GM19467 (cell line): ENCODE results near the gene TXNDC11.
"Not testable (repeated sequence)": the region's sequence is repeated elsewhere in the genome, so short reads cannot be mapped to it uniquely, and the experiment has no call there.

Experiments used
- ATAC-seq: cut with Tn5 transposase; IDR thresholded peaks from one replicate; pipeline ENCODE4 v1.9.1; 2021; ENCODE audit warnings: mild to moderate bottlenecking, moderate library complexity; ENCODE audit not compliant: unreplicated experiment

Gene TXNDC11, protein sequence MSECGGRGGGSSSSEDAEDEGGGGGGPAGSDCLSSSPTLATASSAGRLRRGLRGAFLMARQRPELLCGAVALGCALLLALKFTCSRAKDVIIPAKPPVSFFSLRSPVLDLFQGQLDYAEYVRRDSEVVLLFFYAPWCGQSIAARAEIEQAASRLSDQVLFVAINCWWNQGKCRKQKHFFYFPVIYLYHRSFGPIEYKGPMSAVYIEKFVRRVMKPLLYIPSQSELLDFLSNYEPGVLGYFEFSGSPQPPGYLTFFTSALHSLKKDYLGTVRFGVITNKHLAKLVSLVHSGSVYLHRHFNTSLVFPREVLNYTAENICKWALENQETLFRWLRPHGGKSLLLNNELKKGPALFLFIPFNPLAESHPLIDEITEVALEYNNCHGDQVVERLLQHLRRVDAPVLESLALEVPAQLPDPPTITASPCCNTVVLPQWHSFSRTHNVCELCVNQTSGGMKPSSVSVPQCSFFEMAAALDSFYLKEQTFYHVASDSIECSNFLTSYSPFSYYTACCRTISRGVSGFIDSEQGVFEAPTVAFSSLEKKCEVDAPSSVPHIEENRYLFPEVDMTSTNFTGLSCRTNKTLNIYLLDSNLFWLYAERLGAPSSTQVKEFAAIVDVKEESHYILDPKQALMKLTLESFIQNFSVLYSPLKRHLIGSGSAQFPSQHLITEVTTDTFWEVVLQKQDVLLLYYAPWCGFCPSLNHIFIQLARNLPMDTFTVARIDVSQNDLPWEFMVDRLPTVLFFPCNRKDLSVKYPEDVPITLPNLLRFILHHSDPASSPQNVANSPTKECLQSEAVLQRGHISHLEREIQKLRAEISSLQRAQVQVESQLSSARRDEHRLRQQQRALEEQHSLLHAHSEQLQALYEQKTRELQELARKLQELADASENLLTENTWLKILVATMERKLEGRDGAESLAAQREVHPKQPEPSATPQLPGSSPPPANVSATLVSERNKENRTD

GRCh38 chr16:11742536-11743307 is at the start of gene TXNDC11:
TXNDC11 (minus strand) TSS chr16:11742857; CDS start chr16:11742730, 127 bp downstream.
- ATAC-seq = peak; percentile 86

- ATAC-seq = no peak
These were observed 48.6 kb upstream of the TXNDC11 start for GRCh38 chr16:11791144-11791828.

- ATAC-seq = no peak
These were observed 46.3 kb upstream of the TXNDC11 start for GRCh38 chr16:11788914-11789313.

DNA sequence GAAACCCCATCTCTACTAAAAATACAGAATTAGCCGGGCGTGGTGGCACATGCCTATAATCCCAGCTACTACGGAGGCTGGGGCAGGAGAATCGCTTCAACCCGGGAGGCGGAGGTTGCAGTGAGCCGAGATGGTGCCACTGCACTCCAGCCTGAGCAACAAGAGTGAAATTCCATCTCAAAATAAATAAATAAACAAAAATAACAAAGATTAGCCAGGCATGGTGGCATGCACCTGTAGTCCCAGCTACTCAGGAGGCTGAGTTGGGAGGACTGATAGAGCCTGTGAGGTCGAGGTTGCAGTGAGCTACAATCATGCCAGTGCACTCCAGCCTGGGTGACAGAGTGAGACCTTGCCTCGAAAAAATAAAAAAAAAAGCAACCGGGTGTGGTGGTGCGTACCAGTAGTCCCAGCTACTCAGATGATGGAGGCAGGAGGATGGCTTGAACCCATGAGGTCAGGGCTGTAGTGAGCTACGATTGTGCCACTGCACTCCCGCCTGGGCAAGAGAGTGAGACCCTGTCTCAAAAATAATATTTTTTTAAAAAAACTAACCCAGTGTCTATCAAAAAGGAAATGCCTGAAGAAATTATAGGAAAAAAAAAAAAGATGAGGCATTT is 42.4 kb upstream of the TXNDC11 start:
- ATAC-seq = not testable (repeated sequence)

- ATAC-seq = not testable (repeated sequence)
These were observed 41.7 kb upstream of the TXNDC11 start for GRCh38 chr16:11784381-11784780.

DNA sequence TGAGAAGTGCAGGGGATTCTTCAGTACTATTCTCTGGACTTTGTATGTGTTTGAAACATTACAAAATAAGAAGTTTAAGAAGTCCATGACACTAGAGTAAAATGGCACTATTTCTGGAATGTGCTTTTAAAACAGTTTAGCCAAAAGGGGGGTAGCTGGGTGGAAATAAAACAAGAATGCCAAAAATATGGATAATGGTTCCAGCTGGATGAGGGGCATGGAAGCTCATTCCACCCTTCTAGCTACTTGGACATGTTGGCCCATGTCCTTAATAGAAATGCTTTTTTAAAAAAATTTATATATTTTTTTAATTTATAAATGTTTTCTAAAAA is 41.3 kb upstream of the TXNDC11 start:
- ATAC-seq = no peak

DNA sequence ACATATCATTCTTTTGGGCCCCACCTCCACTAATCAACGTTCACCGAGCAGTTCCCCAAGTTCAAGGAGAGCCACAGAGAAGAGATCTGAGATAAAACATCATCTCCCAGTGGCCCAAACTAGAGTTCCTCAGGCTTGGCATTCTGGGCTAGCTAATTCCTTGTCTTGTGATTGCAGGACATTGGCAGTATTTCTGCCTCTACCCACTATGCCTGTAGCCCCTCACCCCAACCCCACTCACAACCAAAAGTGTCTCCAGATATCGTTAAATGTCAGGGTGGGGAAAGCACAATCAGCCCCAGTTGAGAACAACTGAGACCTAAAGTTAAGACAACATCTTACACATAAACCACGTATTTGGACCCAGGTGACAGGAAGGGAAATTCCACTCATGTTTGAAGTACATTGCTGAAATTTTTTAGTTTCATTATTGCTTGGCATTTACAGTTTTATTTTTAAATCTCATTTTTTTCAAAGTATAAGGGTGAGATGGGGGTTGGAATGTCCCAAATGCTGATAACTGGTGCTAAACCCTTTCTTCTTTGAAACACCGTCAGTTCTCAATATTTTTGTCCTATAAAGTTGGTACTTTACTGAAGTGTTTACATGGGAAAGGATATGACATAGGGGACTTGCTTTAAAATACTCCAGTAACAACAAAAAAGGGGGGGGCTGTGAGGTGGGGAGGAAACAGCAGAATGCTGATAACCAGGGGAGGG is 40.8 kb upstream of the TXNDC11 start:
- ATAC-seq = peak; percentile 39

- no peak for ATAC-seq
These were observed 39.1 kb upstream of the TXNDC11 start for GRCh38 chr16:11781773-11782172.

GRCh38 chr16:11780991-11781680 is 38.5 kb upstream of the TXNDC11 start:
- no peak for ATAC-seq

DNA sequence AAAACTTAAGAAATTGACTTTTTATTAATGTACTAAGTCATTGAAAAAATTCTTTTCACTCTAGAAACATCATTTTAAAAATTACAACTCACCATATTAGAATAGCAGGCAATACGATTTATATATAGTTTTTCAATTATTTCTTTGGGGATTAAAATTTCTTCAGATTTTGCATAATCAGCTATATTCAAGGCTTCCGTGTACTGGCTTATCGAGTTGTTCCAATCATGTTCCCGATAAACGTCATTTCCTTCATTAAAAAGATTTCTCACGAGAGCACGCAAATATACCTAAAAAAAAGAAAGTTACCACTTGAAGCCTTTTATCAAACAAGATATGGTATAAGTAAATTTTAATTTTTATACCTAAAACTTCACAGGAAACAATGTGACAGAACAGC is 36.4 kb upstream of the TXNDC11 start:
- ATAC-seq = no peak

DNA sequence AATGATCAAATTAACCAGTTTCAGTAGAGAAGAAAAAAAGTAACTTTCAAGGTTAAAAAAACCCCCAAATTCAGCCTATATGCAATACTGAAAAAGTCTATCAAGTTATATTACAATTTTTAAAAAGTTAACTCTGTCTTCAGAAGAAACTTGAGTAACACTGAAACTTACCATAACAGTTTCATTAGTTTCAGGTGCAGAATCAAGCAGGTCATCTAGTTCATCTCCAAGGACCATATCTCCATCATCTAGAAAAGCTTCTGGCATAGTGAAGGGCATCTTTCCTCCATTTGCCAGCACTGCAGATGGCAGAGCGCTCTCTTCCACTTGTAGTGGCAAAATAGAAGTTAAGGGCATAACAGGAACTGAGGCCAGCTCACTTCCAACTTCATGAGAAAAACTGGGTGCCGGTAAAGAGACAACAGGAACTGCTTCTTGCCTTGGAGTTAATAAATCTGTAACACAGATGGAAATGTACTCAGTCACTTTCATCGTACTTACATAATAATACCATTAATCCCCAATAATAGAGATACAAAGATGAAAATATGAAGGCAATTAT is 31.5 kb upstream of the TXNDC11 start:
- ATAC-seq = no peak

DNA sequence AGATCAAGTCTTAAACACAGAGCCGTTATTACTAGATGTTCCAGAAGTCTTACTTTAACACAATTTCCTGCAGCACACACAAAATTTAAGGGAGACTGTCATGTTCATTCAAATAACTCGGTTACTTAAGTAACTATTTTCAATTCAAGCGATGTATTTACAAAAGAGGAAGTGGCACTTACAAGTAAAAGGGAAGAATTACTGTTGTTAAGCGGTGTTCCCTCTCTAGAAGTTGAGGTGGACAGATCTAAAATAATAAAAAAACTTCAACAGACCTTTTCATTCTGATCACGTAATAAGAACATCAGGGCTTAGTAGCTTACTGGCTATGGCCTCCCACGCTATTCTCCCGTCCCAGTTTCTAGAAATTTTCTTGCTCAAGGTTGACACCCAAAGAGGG is 26.2 kb upstream of the TXNDC11 start:
- ATAC-seq = no peak

DNA sequence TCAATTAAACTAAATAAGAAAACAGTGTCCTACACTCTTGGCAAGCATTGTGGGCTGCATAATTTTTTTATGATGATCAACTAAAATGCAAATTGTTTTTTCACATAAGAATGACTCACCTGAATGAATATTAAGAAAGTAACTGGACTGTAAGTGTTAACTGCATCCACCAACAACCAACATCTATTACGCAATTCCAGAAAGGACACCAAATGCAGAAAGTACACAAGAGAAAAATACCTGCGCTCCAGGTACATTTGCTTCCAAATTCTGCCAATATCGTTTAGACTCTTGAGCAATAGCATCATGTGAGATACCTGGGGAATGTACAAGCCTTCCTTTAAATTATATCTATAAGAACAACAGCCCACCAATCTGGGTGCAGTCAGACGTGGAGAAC is 19.8 kb upstream of the TXNDC11 start:
- no peak for ATAC-seq

DNA sequence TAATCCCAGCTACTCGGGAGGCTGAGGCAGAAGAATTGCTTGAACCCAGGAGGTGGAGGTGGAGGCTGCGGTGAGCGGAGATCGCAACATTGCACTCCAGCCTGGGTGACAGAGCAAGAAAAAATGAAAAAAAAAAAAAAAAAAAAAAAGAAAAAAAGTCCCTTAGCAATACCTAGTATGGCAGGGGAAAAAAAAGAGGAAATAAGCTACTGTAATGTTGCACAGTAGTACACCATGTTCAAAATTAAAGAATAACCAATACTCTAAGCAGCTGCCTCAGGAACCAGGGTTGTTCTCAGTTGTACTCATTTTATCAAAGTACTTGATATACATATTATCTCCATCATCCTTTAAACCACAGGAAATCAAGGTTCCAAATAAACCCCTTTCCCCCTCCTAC is 17.3 kb upstream of the TXNDC11 start:
- no peak for ATAC-seq

DNA sequence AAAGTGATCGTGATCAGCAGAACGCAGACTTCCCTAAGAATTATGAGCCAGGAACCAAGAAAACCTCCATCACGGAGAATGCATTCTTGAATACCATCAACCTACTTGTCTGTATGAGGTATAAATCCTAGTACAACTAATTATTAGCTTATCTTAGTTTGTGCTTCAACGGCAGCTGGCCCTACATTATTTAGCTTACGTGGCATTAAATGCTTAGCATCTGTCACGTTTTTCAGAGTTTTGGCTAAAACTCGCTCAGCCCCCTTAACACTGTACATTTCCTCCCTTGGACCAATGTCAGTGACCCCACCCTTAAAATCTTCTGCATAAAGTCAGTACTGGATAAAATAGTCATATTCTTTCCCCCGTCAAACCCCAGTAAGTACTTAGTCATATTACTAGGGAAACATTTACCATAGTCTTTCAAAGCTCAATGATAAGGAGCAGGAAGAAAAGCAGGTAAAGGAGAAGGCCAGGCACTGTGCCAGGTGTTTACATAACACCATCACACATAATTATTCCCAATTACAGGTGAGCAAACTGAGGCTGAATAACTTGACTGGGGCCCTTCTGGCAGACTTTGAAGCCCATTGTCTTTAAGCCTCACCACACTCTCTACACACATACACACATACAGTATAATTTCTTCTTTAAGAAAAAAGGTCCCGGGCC is 16.6 kb upstream of the TXNDC11 start:
- no peak for ATAC-seq

GRCh38 chr16:11757671-11758545 is 15.3 kb upstream of the TXNDC11 start:
- no peak for ATAC-seq

- no peak for ATAC-seq
These were observed 13.6 kb upstream of the TXNDC11 start for GRCh38 chr16:11756248-11756647.
